HepG2 (cell line): ENCODE measurements around the gene CD4. TPM values are rescaled to one million over a fixed set of nuclear protein-coding genes. Genes with fewer than 3 reads are reported as not detected.
A peak's percentile ranks its signal among the peaks of the same experiment; 100 is the strongest.

Source experiments
- ATAC-seq: fragments of 200-7000 bp; cut with Tn5 transposase; 3 replicates; pipeline ENCODE4 v1.9.1; 2020; ENCODE audit warnings: mild to moderate bottlenecking, moderate library complexity
- BruUV-seq: library from RNA; stranded (reverse); fragments of 400-500 nt; replicated peaks from 2 replicates; lab custom pipeline; 2021; lab: Mats Ljungman, UMichigan
- CTCF ChIA-PET: fragments of 300-600 bp; formaldehyde crosslinking; extraction: SDS; loops from one replicate; lab custom pipeline; 2021; ENCODE audit warnings: low total read pairs, inconsistent platforms, low intra/inter-chr PET ratio; lab: Yijun Ruan, JAX
- POLR2A ChIA-PET: fragments of 350-600 bp; sonication (Branson Sonifier 250); formaldehyde crosslinking; loops from one replicate; lab custom pipeline; 2020; ENCODE audit warnings: antibody characterized with exemption, inconsistent platforms; lab: Yijun Ruan, JAX
- DNase-seq: peaks from one replicate; pipeline ENCODE4 v3.0.0-alpha.2; 2015; ENCODE audit warnings: low spot score
- FAIRE-seq: peaks from 3 replicates; lab custom pipeline; 2011; peaks lifted over from hg19 to GRCh38; lab: Jason Lieb, UNC
- H2AFZ ChIP-seq: one replicate; pipeline ENCODE4 v1.6.1; 2011; ENCODE audit warnings: low read length, inconsistent platforms
- H3K27ac ChIP-seq: fragments of 300-600 bp; 3 replicates; pipeline ENCODE4 v1.8.0; 2011; ENCODE audit warnings: mixed run types, mild to moderate bottlenecking, mixed read lengths, low read length, inconsistent platforms; ENCODE audit not compliant: insufficient read depth; ENCODE audit errors: extremely low read length
- H3K27me3 ChIP-seq, 2 experiments: fragments of 200-600 bp in 1 of 2; 2 replicates in 1 of 2; 3 replicates in 1 of 2; pipeline versions ENCODE4 v1.6.0 to v1.8.0; 2011; ENCODE audit warnings: low read length in 2 of 2, mild to moderate bottlenecking in 2 of 2, moderate library complexity in 2 of 2, inconsistent platforms in 1 of 2; ENCODE audit not compliant: insufficient read depth in 2 of 2, control insufficient read depth in 1 of 2
- H3K36me3 ChIP-seq, 2 experiments: fragments of 200-600 bp in 1 of 2; replicated peaks in 1 of 2; 2 replicates in 1 of 2; 3 replicates in 1 of 2; pipeline versions ENCODE4 v1.5.1 to v1.8.0; 2011; ENCODE audit warnings: low read length in 2 of 2, inconsistent platforms in 1 of 2; ENCODE audit not compliant: insufficient read depth in 2 of 2, control insufficient read depth in 1 of 2
- H3K4me1 ChIP-seq: 2 replicates; pipeline ENCODE4 v1.5.1; 2012; ENCODE audit warnings: low read length, inconsistent platforms; ENCODE audit not compliant: insufficient read depth
- H3K4me2 ChIP-seq: 2 replicates; pipeline ENCODE4 v1.6.0; 2011; ENCODE audit warnings: low read depth, low read length, inconsistent platforms
- H3K4me3 ChIP-seq, 3 experiments: fragments of 200-600 bp in 1 of 3; sonication (generic), shearing (Covaris generic) in 1 of 3; replicated peaks in 1 of 3; 2 replicates each; pipeline ENCODE4 v1.5.1; 2011 to 2016; ENCODE audit warnings: low read length in 3 of 3, inconsistent platforms in 2 of 3, low read depth in 2 of 3, mild to moderate bottlenecking in 2 of 3, control low read depth in 1 of 3, mixed read lengths in 1 of 3; ENCODE audit not compliant: insufficient read depth in 1 of 3
- H3K79me2 ChIP-seq: one replicate; pipeline ENCODE4 v1.6.1; 2011; ENCODE audit warnings: low read length, inconsistent platforms; ENCODE audit not compliant: insufficient read depth
- H3K9ac ChIP-seq: 2 replicates; pipeline ENCODE4 v1.6.0; 2011; ENCODE audit warnings: mild to moderate bottlenecking, low read depth, low read length, inconsistent platforms; ENCODE audit not compliant: insufficient read depth
- H3K9me3 ChIP-seq: 2 replicates; pipeline ENCODE4 v1.5.1; 2012; ENCODE audit warnings: mild to moderate bottlenecking, low read length
- H4K20me1 ChIP-seq: 2 replicates; pipeline ENCODE4 v1.6.0; 2011; ENCODE audit warnings: inconsistent platforms, mild to moderate bottlenecking, low read length, moderate library complexity; ENCODE audit not compliant: insufficient read depth
- AGO1 ChIP-seq: fragments of 200-400 bp; formaldehyde crosslinking; IDR thresholded peaks from 2 replicates; pipeline ENCODE4 v1.6.1; 2017; ENCODE audit warnings: mild to moderate bottlenecking, low read depth, low read length, moderate library complexity; ENCODE audit not compliant: poor library complexity, severe bottlenecking
- NFYB ChIP-seq: sonication (generic); formaldehyde crosslinking; IDR thresholded peaks from 2 replicates; pipeline ENCODE4 v1.4.0; 2020; ENCODE audit warnings: missing genetic modification reagents
- WGBS: methylation state at CpG from one replicate; pipeline ENCODE4 v1.1.6; 2017; ENCODE audit warnings: low lambda C conversion rate; 5-methylcytosine and 5-hydroxymethylcytosine counted together
- in situ Hi-C: cut with HindIII; loops from 2 replicates; pipeline ENCODE4 v1.10.0; 2017; ENCODE audit warnings: low pct_unique_long_range_greater_than_20kb; ENCODE audit not compliant: extremely low pct_ligation_motif_present
- intact Hi-C: fragments of 100-400 bp; cut with micrococcal nuclease; formaldehyde crosslinking; loops from one replicate; pipeline ENCODE4 v1.10.0; 2022; ENCODE audit not compliant: unreplicated experiment
- polyA plus RNA-seq, 8 experiments: library from polyadenylated mRNA; depleted of rRNA in 3 of 8; stranded (reverse) in 7 of 8; unstranded in 1 of 8; fragments of >200 nt; fragmentation: Illumina TruSeq in 4 of 8; extraction: Trizol in 4 of 8; gene quantifications; 2 replicates each; pipeline versions ENCODE4 v1.2.1 to v1.2.3, GENCODE V29; 2011 to 2016; ENCODE audit warnings: low read depth in 4 of 8, missing spikeins in 1 of 8, mixed read lengths in 1 of 8; ENCODE audit not compliant: insufficient read depth in 1 of 8
- total RNA-seq, 5 experiments: library from RNA; depleted of rRNA; stranded (reverse); fragments of >200 nt; fragmentation: Illumina TruSeq; extraction: Trizol; gene quantifications; 2 replicates each; pipeline ENCODE4 v1.2.3, GENCODE V29; 2016; ENCODE audit warnings: low read depth in 1 of 5
- TF ChIP-seq, protein P1 (sequence below): sonication (generic); formaldehyde crosslinking; IDR thresholded peaks from 2 replicates; pipeline ENCODE4 v1.4.0; 2020; ENCODE audit warnings: mild to moderate bottlenecking, missing genetic modification reagents

Gene CD4
- total and polyA plus RNA-seq, 2 of the 13 experiments (the other 11 are each of a cell fraction or from before 2014, with no cell fraction given): 0.07 to 0.95 TPM

DNA sequence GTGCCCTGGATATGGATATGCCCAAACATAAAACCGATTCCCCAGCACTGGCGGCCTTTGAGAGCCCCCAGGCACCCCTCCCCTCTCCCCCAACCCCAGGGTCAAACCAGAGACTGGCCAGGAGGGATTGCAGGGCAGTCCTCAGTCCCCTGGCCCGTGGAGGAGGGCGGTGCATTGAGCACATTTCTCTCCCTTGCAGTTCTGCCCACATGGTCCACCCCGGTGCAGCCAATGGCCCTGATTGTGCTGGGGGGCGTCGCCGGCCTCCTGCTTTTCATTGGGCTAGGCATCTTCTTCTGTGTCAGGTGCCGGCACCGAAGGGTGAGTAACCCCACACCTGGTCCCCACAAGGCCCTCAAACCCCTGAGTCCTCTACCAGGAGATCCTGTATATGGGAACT lies 28.9 kb downstream of the CD4 start:
- H3K4me3 ChIP-seq: no peak overlapping the region
- ChIA-PET POLR2A (no interaction called here), CTCF (no interaction called here)
- ATAC-seq: peak; percentile 32
- no peak for DNase-seq
- in situ Hi-C loops: no loop called here
- H3K36me3 ChIP-seq: no peaks in the 10 kb centered on the region
- no peak overlapping the region for H3K9ac ChIP-seq
- WGBS: 27% methylated on average over 5 of the region's 10 CpGs
- no peak overlapping the region for H2AFZ ChIP-seq
- TF ChIP-seq, protein P1, sequence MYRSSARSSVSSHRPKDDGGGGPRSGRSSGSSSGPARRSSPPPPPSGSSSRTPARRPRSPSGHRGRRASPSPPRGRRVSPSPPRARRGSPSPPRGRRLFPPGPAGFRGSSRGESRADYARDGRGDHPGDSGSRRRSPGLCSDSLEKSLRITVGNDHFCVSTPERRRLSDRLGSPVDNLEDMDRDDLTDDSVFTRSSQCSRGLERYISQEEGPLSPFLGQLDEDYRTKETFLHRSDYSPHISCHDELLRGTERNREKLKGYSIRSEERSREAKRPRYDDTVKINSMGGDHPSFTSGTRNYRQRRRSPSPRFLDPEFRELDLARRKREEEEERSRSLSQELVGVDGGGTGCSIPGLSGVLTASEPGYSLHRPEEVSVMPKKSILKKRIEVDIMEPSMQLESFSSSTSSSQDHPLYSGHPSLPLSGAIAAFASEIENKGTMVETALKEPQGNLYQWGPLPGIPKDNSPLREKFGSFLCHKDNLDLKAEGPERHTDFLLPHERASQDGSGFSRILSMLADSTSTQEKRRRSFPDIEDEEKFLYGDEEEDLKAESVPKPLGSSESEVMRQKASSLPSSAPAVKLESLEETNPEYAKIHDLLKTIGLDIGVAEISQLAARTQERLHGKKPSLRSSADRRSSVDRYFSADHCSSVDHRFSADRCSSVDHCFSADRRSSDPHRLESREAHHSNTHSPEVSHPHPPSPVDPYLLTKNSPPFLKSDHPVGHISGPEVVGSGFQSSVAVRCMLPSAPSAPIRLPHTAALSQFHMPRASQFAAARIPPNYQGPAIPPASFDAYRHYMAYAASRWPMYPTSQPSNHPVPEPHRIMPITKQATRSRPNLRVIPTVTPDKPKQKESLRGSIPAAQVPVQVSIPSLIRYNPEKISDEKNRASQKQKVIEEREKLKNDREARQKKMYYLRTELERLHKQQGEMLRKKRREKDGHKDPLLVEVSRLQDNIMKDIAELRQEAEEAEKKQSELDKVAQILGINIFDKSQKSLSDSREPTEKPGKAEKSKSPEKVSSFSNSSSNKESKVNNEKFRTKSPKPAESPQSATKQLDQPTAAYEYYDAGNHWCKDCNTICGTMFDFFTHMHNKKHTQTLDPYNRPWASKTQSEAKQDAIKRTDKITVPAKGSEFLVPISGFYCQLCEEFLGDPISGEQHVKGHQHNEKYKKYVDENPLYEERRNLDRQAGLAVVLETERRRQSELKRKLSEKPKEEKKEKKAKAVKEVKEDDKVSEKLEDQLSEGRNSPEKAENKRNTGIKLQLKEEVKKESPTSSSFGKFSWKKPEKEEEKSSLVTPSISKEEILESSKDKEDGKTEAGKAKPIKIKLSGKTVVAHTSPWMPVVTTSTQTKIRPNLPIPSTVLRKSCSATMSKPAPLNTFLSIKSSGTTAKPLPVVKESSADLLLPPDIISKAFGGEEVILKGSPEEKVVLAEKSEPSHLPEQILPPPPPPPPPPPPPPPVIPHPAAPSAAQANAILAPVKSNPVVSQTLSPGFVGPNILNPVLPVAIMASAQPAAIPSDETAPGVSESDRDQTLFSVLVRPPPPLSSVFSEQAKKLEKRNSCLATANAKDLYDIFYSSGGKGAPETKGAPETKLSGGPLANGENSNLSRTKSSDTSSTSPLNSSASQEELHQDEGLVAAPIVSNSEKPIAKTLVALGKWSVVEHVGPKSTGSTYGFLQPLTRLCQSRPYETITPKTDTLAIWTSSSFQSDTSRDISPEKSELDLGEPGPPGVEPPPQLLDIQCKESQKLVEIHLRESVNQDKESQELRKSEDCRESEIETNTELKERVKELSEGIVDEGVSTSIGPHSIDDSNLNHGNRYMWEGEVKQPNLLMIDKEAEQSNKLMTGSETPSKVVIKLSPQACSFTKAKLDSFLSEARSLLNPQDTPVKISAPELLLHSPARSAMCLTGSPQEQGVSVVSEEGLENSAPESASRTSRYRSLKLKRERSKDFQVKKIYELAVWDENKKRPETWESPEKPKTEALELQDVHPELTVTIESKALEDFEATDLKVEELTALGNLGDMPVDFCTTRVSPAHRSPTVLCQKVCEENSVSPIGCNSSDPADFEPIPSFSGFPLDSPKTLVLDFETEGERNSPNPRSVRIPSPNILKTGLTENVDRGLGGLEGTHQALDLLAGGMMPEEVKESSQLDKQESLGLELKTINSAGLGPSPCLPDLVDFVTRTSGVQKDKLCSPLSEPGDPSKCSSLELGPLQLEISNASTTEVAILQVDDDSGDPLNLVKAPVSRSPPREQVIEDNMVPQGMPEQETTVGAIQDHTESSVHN (CRISPR knock-in tag): no peak
- TF ChIP-seq NFYB: peak; percentile 33; the same call in 1 of the 2 replicates
- TF ChIP-seq AGO1: peak; percentile 73
- FAIRE-seq: no peak
- no peak overlapping the region for H3K27ac ChIP-seq
- H3K4me1 ChIP-seq: peaks cover 42% of the 10 kb centered on the region
- BruUV-seq: no TSS peak
- no peaks in the 10 kb centered on the region for H3K9me3 ChIP-seq
- intact Hi-C loops: no loop called here
- peaks cover 7 to 34% of the 10 kb centered on the region in 2 experiments; a peak in 4 of 5 replicates for H3K27me3 ChIP-seq
- no peaks in the 10 kb centered on the region for H3K79me2 ChIP-seq
- H4K20me1 ChIP-seq: no peaks in the 10 kb centered on the region
- no peak overlapping the region for H3K4me2 ChIP-seq
